NOMO-1 (cell line): ENCODE measurements around the gene C1orf56.
A peak's percentile ranks its signal among the peaks of the same experiment; 100 is the strongest.

Experiments used
- DNase-seq, 2 experiments: peaks; one replicate each; lab custom pipeline; 2025; ENCODE audit not compliant: unreplicated experiment in 2 of 2; lab: John Stamatoyannopoulos, UW

Gene C1orf56

DNA sequence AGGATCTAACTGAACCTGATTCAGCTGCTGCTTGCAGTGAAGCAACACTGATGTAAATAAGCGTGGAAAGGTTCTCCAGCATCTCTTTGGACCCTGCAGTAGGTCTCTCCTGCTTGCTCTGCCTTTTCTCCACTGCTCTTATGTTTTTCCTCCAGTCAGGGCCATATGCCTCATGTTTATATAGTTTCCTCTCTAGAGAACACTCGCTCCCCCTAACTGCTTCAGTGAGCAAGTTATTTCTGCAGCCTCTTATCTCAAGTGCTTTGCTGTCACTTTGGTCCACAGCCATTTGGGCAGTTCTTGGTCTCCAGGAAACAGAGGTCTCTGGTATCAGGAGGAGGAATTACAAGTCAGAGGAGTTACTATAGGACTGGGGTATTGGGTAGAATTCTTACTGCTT lies 34.0 kb upstream of the C1orf56 start:
- DNase-seq, result no peak

- DNase-seq, result peak; percentile 57 to 66
These were observed 22.9 kb upstream of the C1orf56 start for GRCh38 chr1:151024540-151025146.

- DNase-seq, result no peak
These were observed 21.1 kb upstream of the C1orf56 start for GRCh38 chr1:151026460-151026859.

- DNase-seq, result no peak
These were observed 15.4 kb upstream of the C1orf56 start for GRCh38 chr1:151032164-151032563.

DNA sequence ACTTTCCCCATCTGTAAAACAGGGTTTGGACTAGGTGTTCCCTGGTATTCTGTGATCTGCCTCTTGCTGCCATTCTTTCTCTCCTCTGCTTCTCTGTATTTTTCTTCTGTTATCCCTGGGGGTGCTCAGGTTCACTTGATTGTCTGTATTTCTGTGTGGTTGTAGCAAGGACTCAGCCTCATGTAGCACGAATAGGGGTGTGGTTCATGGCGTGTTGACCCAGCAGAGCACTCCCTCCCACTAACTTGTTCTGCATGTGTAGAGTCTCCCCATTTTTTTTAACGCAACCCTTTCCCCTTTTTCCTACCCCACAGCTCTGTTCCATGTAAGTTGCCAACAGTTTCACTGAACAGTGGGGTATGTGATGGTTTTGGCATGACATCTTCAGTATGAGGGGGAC lies 12.4 kb upstream of the C1orf56 start:
- no peak for DNase-seq

- DNase-seq, result no peak
These were observed 11.2 kb upstream of the C1orf56 start, which contains the start of gene BNIPL for GRCh38 chr1:151036356-151036755. TSS of gene BNIPL (plus strand) at chr1:151036586. CDS start at chr1:151036726, 140 bp downstream.

DNA sequence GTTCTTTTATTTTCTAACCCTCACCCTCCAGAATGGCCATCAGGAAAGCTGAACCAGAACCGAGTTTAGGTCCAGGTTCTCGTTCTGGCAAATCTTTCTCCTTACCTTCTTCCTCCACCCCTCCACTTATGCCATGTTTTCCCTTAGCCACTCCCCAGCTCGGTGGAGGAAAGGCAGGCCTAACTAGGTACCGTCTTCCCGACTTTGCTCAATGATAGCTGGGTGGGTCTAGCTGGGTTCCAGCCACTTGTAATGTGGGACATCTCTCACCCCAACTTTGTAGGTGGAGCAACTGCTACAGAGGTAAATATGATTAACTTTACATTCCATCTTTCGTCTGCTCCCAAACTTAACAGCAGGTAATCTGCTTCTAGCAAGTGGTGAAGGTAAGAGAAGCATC lies 10.5 kb upstream of the C1orf56 start:
- DNase-seq, result no peak

DNA sequence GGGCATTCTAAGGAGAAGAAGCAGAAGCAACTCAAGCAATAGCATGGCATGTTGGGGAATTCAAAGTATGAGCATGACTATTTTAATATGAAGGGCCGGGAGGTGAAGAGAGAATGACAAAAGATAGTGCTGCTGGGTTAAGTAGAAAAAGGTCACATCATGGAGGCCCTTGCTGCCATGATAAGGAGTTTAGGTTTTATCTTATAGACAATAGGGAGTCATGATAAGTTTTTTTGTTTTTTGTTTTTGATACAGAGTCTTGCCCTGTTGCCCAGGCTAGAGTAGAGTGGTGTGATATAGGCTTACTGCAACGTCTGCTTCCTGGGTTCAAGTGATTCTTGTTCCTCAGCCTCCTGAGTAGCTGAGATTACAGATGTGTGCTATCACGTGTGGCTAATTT lies 8.0 kb upstream of the C1orf56 start:
- no peak for DNase-seq

DNA sequence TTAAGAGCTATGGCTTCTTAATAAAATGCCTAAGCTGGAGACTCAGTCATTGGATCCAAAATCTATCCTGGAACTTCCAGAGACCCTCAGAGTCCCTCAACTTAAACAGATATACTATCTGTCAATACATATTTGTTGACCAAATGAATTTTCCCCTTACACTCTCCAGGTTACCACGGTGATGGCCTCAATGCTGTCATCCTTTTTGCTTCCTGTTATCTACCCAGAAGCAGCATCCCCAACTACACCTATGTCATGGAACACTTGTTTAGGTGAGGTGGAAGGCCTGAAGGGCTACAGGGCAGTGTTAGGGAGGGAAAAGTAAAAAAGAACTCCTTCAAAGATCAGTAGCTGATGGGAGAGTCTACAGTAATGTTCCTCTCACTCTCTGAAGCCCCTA lies 4.4 kb upstream of the C1orf56 start:
- DNase-seq, result no peak

GRCh38 chr1:151047925-151048644 lies 534 bp downstream of the C1orf56 start:
- peak; percentile 50 to 58 for DNase-seq

- no peak for DNase-seq
These were observed 1.1 kb downstream of the C1orf56 start for GRCh38 chr1:151048645-151049032.

DNA sequence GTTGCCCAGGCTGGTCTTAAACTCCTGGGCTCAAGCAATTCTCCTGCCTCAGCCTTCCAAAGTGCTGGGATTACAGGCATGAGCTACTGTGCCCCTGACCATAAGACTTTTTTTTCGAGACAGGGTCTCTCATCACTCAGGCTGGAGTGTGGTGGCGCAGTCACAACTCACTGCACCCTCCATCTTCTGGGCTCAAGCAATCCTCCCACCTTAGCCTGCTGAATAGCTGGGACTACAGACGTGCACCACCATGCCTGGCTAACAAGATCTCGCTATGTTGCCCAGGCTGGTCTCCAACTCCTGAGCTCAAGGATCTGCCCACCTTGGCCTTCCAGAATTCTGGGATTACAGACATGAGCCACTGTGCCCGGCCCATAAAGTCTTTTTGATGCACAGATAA lies 1.9 kb downstream of the C1orf56 start:
- DNase-seq, result no peak

- no peak for DNase-seq
These were observed 2.6 kb downstream of the C1orf56 start for GRCh38 chr1:151050051-151050688.

DNA sequence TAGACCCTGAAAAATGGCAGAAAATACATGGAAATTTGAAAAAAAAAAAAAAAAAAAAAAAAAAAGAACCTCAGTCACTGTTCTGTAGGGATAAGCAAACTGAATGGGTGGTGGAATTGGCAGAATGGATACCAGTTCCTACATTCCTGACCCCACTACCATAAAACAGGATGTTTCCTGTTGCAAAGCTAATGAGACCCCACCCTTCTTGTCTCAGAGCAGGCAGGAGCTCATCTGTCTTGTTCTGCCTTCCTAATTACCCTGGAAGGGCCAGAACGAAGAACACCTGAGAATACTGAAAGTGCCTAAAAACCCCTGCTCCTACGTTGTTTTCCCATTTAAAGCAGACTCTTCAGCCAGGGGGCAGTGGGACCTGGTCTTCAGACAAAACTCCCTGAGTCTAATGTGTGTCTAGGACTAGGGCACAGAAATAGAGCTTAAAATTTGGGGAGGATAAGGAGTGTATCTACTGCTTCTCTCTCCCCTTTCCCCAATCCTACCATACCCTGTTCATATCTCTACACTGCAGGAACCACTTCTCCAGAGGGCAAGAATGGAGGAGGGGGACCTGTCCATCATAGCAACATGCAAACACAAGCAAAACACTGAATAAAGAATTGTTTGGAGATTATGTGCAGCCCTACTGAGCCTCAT lies 3.9 kb downstream of the C1orf56 start:
- no peak for DNase-seq

DNA sequence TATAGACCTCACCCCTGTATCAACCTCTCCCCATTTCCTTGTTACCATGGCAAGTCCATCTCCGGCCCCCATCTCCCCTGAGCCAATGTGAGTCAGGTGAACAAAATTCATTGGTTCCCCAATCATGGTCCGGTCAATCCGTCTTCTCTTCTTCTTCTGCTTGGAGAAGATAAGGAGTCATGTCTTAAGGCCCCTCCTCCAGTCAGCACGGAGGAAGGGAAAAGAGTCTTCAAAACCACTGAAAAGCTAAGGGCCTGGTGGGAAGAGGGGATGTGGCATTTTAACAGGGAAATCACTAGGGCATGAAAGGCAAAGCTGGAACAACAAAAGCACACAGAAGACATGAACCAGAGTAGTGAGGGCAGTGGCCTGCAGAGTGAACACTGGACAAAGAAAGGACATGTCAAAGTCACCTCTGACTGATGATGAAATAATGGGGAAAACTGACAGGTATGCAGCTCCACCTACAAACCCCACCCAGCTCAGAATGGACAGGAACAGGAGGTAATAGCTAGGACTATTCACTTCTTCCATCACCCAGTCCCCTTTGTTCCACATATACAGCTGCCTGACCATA lies 7.5 kb downstream of the C1orf56 start:
- DNase-seq, result no peak

DNA sequence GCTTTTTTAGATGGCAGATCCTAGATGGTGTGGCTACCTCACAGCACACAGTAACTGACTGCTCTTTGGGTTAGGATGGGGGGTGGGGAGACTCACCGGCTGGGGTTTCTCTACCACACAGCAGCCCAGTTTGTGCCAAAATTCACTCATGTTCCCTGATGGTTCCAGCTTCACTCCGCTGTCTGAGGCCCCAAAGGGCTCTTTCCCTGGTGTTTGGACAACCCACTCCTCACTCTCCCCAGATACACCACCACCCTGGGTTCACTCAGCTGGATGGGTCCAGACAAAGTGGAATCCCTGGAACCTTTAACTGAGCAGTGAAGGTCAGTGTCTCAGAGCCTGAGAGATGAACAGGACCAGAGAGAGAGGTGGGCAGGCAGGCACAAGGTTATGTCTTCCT lies 8.0 kb downstream of the C1orf56 start:
- DNase-seq, result no peak

DNA sequence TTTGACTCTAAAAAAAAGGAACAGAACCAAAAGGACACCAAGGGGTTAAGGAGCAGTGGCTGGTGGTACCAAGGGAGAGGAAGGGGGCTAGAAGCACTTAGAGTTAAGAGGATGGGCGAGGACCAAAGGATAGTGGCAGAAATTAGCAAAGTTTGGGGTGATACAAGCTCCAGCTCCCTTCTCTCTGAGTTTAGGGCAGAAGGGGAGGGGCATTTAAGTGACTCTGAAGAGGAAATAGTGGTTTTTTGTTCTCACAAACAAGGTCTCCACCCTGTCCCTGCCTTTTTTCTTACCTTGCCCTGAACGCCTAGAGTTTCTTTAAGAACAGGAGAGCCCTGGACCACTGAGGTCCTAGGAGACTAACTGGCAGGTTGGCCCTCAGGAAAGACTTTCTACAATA lies 8.6 kb downstream of the C1orf56 start:
- DNase-seq, result peak; percentile 27 to 35

DNA sequence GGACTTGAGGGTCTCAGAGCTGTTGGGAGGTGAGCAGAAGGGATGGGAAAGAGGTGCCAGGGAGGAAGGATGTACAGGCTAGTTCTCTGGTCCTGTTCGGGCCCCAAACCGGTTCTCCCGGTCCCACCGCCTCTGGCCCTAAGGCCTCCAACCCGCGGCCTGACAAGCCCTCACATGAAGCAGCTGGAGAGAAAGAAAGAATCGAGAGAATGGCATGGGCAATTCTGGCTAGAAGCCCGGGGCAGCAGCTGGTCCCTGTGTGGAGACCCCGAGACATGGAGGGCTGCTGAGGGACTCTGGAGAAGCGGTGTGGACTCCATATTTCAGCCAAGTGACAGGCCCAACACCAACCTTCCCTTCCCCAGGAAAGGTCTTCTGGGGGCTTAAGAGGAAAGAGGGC lies 11.1 kb downstream of the C1orf56 start:
- DNase-seq, result no peak

- DNase-seq, result peak; percentile 86 to 87
These were observed 11.8 kb downstream of the C1orf56 start, which contains the start of gene CDC42SE1 for GRCh38 chr1:151059109-151060006. TSS of gene CDC42SE1 (minus strand) at chr1:151059622. CDS start at chr1:151055730, 3,892 bp downstream.

- no peak for DNase-seq
These were observed 12.6 kb downstream of the C1orf56 start, which contains the start of gene MLLT11 for GRCh38 chr1:151060007-151060656. TSS of gene MLLT11 (plus strand) at chr1:151060397. CDS start at chr1:151067225, 6,828 bp downstream.
